NCI-H748 (cell line): Measurements from ENCODE around the gene TEPSIN.

Experiments
- DNase-seq: peaks from one replicate; lab custom pipeline; 2025; ENCODE audit not compliant: unreplicated experiment; lab: John Stamatoyannopoulos, UW

Gene TEPSIN

DNA sequence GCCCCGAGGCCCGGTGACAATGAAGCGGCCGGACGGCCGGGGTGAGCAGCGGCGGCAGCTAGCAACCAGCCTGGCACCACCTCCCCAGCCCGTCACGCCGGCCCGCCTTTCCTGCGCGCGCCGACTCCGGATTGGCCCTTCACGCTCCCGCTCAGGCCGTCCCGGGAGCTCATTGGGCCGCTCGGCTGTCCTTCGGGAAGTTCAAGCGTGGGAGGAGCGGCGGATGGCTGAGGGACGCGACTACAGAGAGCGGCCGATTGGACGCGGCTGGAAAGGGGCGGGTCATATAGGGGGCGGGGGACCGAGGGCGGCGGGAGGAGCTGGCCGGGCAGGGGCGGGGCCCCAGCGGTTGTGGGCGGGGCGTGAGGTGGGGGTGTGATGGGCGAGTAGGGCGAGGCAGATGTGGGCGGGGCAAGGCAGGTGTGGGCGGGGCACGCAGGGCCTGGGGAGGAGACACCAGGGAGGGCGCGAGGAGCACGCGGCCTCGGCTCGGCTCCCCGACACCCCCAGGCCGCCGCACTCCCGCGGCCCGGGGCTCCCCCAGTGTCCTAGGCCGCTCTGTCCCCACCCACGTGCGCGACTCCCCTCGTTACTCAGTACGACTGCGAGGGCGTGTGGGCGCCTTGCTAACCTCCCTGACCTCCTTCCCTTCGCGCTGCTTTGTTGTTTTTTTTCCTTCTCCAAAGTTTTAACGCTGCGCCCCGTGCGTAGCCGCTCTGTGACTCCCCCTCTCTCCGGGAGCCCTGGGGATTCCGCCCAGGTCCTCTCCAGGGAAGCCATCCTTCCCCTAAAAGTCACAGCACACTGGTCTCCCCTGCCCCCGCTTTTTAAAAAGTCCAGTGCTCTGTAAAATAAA lies 15.7 kb downstream of the TEPSIN start, which contains the start of gene CEP131:
CEP131 (minus strand) TSS at position 60 of the 856 bp plus-strand sequence. CDS start 2,909 bp downstream, outside the sequence.
- peak; percentile 96 for DNase-seq

DNA sequence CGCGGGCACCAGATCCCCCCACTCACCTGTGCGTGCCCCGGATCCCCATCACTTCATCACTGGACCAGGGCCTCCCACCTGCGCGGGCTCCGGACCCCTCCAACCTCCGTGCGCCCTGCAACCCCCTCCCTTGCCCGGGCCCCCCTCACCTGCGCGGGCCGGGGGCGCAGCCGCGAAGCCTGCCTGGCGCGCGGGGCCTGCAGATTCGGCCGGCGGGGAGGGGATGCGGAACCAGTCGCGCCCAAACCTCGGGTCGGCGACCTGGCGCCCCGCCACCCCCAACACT lies 16.3 kb downstream of the TEPSIN start:
- no peak for DNase-seq

DNA sequence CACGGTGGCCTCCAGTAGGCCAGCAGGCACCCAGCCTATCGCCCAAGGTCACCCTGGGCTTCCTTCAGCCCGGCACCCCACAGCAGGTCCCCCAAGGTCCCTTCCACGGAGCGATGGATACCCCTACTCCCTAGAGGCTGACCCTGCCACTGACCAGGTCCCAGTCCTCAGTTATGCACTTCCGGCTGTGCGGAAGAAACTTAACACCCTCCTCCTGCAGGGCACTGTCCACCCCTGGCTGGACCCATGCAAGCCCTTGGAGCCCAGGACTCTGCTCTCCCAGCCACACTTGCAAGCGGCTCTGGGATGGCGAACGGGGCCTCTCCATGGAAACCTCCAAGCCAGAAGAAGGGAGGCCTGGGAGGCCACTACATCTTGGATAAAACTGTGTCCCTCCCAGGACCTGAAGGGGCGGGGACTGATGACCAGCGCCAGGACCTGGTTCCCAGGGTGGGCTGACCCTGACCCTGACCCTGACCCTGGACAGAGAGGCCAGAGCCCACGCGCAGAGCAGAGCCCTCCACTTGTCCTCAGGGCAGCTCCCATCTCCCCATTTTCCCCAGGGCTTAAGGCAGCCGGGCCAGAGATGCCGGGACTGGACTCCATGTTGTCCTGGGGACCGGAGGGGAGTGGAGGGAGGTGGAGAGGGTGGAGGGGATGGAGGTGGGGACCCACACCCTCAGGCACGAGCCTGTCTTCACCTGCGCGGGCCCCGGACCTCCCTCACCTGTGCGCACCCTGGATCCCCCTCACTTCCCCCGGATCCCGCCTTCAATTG lies 16.8 kb downstream of the TEPSIN start:
- DNase-seq = peak; percentile 19

DNA sequence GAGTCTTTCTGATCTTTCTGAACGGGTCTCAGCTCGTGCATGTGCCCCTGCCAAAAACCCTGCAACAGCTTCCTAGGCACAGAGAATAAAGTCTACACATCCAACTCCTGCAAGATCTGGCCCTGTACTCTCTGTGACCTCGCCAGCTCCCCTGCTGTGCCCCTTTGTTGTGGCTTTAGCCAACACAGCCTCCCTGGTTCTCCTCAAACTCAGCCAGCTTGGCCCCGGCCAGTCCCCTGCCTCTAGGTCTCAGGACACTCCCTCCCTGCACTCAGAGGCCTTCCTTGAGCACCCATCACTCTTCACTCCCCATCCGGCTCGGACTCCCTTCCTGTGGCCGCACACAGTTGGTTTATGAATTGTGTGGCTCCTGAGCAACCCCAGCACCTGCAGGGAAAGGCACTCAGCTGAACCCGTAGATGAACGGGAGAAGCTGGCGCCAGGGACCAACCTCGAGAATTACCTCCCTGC lies 17.4 kb downstream of the TEPSIN start:
- no peak for DNase-seq

DNA sequence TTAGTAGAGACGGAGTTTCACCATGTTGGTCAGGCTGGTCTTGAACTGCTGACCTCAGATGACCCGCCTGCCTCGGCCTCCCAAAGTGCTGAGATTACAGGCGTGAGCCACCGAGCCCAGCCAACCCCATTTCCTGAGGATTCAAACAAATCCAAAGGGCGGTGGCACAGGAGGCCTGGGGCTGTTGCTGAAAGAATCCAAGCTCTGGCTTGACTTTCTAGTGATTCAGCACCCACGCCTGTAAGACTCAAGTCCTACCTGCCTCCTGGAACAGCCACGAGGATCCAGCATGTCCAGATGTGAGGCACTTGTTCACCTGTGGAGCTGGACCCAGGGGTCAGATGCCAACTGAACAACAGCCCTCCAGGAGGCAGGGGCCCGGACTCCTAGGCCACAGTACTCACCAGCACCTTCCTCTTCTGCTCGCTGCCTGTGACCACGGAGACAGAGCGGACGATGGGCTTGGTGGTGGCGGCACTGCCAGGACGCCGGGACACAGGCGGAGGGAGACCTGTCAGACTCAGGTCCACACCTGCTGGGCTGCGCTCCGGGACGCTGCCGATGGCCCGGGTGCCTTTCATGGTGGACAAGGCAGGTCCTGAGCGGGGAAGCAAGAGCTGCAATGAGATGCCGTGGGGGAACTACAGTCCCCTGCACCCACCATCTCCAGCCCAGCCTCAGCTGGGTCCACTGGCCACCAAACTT lies 19.2 kb downstream of the TEPSIN start:
- no peak for DNase-seq

DNA sequence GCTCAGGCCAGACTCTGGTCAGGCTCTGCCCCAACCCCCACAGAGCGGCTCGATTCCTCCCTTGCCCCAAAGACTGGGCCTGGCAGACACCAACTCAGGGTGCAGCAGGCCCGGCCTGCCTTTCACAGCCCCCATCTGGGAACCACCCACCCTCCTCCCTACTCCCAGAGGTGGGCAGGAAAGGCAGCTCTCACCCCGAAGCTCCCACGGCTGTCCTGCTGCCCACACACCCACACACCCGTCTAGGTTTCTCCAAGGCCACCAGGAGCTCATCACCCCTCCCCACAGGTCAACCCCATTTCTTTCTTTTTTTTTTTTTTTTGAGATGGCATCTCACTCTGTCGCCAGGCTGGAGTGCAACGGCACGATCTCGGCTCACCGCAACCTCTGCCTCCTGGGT lies 19.9 kb downstream of the TEPSIN start:
- no peak for DNase-seq

DNA sequence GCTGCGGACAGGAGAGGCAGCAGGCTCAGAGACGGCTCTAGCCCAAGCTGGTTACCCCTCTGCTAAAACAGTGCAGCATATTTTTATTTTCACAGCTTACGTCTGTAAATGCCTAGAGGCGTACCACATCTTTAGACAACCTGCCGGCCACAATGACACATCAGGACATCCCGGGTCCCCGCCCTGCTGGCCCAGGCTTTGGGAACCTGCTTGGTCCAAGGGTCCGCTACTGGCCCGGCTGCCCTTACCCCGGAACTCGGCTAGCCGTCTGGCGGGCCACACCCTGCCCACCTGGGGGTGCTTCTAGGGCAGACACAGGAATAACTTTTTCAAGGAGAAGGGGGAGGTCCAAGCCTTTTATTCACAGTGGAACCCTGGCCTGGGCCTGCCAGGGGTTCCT lies 20.4 kb downstream of the TEPSIN start:
- DNase-seq = no peak

DNA sequence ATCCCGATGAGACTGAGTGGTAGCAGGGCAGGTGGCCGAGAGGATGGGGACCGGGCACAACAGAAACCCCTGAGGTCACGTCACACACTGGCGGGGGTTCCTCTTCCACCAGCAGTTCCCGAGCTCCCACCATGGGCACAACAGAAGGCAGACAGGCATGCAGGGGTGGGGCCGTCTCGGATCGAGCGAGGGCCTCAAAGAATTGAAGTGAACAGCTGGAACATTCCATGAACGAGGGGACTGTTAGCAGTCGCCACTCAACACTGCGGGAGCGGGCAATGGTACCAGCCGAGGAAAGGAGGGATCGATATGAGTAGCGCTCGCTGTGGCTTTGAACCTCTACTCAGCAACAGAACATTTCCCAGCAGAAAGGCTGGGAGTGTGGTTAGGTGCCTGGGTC lies 21.4 kb downstream of the TEPSIN start:
- no peak for DNase-seq

DNA sequence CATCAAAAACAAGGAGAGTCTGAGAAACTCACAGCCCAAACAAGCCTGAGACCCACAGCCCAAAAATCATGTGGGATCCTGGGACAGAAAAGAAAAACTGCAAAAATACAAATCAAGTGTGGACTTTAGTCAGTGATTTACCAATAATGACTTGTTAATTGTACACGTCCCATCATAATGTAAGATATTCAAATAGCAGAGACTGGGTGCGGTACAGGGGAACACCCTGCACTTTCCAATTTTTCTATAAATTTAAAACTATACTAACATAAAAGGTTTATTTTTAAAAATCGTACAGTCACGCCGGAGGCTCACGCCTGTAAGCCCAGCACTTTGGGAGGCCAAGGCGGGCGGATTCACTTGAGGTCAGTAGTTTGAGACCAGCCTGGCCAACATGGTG lies 24.9 kb downstream of the TEPSIN start:
- no peak for DNase-seq

DNA sequence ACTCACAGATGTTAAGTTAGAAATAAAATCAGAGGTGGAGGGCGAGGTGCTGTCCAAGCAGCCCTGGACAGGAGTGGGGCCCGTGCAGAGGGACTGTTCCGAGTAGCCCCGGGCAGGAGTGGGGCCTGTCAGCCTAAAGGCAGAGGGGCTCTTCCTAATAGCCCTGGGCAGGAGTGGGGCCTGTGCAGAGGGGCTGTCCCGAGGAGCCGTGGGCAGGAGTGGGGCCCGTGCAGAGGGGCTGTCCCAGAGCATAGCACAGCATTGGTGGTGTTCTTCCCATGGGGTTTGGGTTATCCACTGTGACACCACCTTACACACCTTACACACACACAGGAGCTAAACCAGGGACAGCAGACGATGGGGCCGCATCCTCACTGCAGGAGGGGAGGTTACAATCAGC lies 26.5 kb downstream of the TEPSIN start:
- no peak for DNase-seq

DNA sequence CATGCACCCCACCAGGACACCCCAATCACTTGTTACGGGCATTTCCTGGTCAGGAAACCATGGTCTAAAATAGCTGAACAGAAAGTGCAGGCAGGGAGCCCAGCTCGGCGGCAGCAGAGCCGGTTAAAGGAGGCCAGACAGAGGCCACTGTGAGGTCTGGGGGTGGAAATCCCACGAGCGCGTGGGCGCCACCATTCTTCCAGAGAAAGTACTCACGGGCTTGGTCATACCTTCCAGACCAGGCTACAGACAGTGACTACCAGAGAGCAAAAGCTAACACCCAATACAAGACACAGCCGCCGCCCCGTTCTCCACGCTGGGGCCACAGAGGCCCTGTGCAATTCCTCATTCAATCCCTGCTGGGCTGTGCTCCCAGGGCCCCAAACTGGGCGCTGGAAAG lies 28.0 kb downstream of the TEPSIN start:
- DNase-seq = no peak

DNA sequence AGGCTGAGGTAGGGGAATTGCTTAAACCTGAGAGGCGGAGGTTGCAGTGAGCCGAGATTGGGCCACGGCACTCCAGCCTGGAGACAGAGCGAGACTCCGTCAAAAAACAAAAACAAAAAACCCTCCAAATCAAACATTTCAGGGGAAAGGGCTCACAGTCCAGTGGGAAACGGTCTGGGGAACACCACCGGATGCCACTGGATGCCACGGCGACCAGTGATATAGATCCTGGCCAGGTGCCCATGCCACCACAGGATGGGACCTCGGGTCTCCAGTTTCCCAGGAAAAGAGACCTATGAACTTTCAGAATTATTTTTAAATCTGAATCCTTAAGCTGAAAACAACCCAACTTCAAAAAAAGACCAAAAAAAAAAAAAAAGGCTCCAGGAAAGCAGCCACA lies 28.4 kb downstream of the TEPSIN start:
- no peak for DNase-seq

DNA sequence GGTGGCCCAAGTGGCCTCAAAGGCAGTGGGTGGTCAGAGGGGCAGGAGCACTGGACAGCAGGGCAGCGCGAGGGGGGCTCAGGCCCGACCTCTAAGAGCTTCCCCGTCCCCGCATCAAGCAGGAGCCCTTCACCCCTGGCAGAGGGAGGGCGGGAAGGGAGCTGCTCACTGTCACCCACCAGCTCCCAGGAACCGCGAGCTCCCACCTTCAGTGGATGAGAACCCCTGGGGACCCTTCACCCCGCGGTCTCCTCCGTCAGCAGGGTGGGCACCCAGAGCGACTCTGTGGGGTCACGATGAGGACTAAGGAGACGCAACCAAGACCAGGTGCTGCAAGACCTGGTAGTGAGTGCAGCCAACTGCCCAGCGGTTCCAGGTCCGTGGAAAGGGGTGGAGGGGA lies 29.7 kb downstream of the TEPSIN start:
- DNase-seq = no peak

DNA sequence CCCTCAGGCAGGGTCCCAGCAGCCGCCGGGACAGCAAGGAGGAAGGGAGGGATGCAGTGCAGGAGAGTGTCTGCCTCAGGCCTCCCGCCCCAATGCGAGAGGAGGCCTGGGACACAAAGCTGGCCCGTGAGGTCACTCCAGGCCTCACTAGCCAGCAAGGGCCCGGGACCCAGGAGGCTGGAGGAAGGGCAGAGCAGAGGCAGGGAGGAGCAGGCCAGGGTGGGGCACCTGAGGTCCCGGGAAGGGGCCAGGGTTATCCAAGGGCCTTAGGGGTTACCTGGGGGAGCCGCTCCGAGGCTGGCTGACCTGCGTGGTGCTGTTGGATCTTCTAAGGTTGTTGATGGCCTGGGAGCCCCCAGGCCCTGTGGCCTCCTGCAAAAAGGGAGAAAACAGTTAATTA lies 30.2 kb downstream of the TEPSIN start:
- no peak for DNase-seq

DNA sequence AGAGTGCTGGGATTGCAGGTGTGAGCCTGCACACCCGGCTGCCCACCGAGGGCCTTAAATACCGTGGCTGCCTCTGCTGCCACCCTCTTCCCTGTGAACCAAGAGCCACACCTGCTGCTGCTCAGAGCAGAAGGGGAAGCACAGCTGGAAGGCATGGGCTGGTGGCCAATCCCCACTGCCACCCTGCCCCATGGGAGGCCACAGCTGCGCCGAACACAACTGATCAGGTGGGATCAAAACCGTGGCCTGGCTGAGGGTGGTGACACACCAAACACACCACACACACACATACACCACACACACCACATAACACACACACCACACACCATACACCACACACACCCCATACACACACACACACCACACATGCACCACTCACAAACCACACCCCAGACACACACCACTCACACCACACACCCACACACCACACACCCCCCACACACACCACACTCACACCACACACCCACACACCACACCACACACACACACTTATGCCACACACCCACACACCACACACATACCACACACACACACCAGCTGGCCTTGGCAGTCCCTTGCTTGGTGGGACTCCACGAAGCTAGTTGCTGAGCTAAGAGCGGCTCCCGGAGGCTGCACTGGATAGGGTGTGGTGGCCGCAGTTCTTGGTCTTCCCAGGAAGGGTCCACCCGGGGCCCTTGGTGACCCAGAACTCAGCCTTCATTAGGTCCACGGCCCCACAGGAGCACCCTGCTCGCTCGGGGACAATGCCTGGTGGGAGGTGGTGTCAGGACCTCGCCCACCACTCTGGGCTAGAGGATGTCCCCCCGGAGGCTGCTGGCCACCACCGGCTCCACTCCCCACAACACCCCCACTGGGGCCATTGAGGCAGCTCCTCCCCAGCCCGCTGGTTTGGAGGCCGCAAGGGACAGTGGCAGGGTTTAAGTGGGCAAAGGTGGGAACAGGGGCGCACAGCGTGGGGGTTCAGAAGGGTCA lies 31.0 kb downstream of the TEPSIN start:
- DNase-seq = no peak

DNA sequence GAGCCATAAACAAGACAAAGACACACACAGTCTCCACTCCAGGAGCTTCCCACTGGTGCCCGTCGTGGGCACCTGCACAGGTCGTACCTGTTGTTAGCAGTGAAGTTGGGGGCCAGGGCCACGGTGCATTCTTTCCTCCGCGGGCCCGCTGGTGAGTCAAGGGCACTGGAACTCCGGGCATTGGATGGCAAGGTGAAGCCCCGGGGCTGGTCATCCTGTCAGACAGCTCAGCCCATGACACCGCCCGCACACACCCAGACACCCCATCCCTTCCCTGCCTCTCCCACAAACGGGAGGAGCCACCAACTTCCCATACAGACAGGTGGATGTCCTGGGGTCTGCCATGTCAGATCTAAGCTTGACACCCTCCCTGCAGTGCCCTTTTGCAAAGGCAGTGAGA lies 32.2 kb downstream of the TEPSIN start:
- no peak for DNase-seq

DNA sequence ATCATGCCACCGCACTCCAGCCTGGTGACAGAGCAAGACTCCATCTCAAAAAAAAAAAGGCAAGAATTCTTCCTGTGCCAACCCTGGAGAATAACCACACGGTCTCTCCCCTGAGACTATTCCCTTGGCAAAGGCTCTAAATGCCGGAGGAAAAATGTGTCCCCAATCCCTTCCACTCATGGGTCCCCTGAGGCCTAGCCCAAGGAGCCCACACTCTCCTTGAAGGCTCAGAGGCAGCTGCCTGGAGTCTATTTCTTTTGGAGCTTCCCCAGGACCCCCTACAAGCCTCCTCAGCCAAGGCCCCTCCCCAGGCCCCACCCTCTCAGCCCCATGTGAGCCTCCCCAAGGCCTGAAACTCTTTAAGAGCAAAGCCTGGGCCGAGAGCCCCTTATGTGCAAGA lies 32.7 kb downstream of the TEPSIN start:
- no peak for DNase-seq

DNA sequence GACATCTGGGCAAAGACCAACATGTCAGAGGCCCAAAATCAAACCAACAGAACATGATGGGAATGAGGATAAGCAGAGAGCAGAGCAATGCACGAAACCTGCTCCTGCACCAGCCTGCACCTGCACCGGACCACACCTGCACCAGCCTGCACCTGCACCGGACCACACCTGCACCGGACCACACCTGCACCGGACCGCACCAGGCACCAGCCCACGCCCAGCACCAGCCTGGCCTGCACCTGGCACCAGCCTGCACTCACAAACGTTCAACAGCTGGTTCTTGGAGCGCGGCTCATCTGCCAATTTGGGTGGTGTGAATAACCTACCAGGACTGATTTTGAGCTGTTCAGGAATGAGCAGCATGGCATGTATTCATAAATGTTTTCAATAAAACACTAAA lies 34.3 kb downstream of the TEPSIN start:
- no peak for DNase-seq

DNA sequence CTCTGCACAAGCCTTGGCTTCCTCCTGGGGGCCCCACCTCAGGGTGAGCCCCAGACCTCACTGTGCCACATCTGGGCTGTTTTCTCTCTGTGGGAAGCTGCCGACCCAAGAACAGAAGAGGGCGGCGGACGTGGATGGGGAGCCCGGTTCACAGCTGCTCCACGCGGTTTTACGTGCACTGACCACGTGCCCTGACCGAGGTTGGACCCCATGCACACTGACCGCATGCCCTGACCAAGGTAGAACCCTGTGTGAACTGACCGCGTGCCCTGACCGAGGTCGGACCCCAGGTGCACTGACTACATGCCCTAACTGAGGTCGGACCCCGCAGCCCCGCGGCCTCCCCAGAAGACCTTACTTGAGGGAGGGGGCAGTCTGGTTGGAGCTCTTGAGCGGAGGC lies 35.7 kb downstream of the TEPSIN start:
- no peak for DNase-seq

DNA sequence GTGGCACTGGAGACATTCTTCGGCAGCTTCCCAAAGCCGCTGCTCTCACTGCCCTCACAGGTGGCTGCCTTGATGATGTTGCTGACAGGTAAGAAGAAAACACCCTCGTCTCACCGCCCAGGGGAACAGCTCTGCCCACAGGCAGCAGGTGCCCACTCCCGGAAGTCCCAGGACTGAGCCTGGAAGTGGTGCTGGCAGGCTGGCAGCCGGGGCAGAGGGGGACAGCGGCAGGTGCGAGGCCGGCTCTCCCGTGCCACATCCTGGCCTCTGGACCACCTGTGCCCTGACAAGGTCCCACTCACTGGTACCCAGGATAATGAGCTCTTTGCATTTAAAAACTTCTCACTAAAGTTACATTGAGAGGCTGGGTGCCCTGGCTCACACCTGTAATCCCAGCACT lies 36.5 kb downstream of the TEPSIN start:
- DNase-seq = no peak
